ENCODE data around the gene SORCS2.

GRCh38 chr4:7300711-7301095, 108.4 kb downstream of the SORCS2 start:
- TF ChIP-seq POLR2A (IDR thresholded peaks at IDR 0.05), result no peak
- TF ChIP-seq CTCF (IDR thresholded peaks at IDR 0.05), result no peak
